Activated B cell treated with CpG ODN at 0.5 μM for 24 hours (primary cell): ENCODE data around the gene CFAP99. TPM values are rescaled to one million over a fixed set of nuclear protein-coding genes. Genes with fewer than 3 reads are reported as not detected.

ENCODE experiments used
- ATAC-seq: fragments of 200-7000 bp; cut with Tn5 transposase; one replicate; pipeline ENCODE4 v1.10.0; 2021; ENCODE audit warnings: low read depth, mild to moderate bottlenecking, moderate library complexity
- CTCF ChIA-PET: fragments of 350-600 bp; sonication (Branson Sonifier 250); formaldehyde crosslinking; loops from one replicate; lab custom pipeline; 2021; ENCODE audit warnings: antibody characterized with exemption; lab: Charles Lee
- POLR2A ChIA-PET: fragments of 350-600 bp; sonication (Branson Sonifier 250); formaldehyde crosslinking; loops from one replicate; lab custom pipeline; 2021; ENCODE audit warnings: antibody characterized with exemption; lab: Charles Lee
- DNase-seq: peaks from one replicate; pipeline ENCODE4 v3.0.0; 2022
- H3K27ac Mint-ChIP-seq: one replicate; pipeline ENCODE4 v1.8.0; 2020; ENCODE audit warnings: mixed read lengths
- H3K27me3 Mint-ChIP-seq: one replicate; pipeline ENCODE4 v1.8.0; 2021; ENCODE audit warnings: mixed read lengths
- H3K36me3 Mint-ChIP-seq: one replicate; pipeline ENCODE4 v1.8.0; 2021; ENCODE audit warnings: low read depth, mixed read lengths
- H3K4me1 Mint-ChIP-seq: one replicate; pipeline ENCODE4 v1.8.0; 2021; ENCODE audit warnings: mixed read lengths
- H3K4me3 Mint-ChIP-seq: one replicate; pipeline ENCODE4 v1.8.0; 2020; ENCODE audit warnings: mild to moderate bottlenecking, mixed read lengths
- H3K9me3 Mint-ChIP-seq: one replicate; pipeline ENCODE4 v1.8.0; 2020; ENCODE audit warnings: mixed read lengths
- CTCF ChIP-seq: fragments of 200-600 bp; IDR thresholded peaks from one replicate; pipeline ENCODE4 v1.8.0; 2022; ENCODE audit warnings: antibody characterized with exemption, mild to moderate bottlenecking
- intact Hi-C: fragments of 100-400 bp; cut with micrococcal nuclease; formaldehyde crosslinking; loops from one replicate; pipeline ENCODE4 v1.15.1; 2024
- total RNA-seq: library from RNA; stranded (reverse); gene quantifications from 2 replicates; pipeline ENCODE4 v1.2.3, GENCODE V29; 2022

The CFAP99 gene
- total RNA-seq, 1 donor from 2014 or later, result not detected

DNA sequence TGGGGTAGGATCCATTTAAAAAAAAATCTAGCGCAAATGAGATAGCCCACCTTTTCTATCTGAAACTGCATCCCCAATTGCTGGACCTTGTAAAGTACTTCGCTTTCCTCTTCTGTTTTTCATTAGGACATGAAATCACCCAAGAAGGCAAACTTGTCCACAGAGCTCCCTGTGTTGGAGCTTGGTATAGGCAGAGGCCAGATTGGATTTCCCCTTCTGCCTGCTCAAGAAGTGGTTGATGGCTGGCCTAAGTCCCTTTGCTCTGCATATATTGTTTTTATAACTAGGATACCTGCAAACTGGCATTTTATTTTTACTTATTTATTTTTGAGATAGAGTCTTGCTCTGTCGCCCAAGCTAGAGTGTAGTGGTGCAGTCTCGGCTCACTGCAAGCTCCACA is 78.6 kb downstream of the CFAP99 start:
- Mint-ChIP-seq H3K36me3 (peaks cover 71% of the 10 kb centered on the region), H3K27ac (peak overlapping the region; percentile 84), H3K4me1 (peaks cover 50% of the 10 kb centered on the region), H3K27me3 (no peaks in the 10 kb centered on the region), H3K9me3 (no peaks in the 10 kb centered on the region), H3K4me3 (peak overlapping the region; percentile 55)
- DNase-seq (no peak), ATAC-seq (no peak)
- intact Hi-C loops, result no loop called here
- no peak for TF ChIP-seq CTCF
- ChIA-PET POLR2A (interaction anchor here (1.0 to 1.9 kb wide), 4 partner anchors 10 to 29 kb away, joined by 3 to 15 read pairs (median 6); partner anchors contain the start of gene RNF4), CTCF (interaction anchor here (1.0 to 1.9 kb wide), 4 partner anchors 9 to 55 kb away, joined by 3 to 7 read pairs (median 3); partner anchors contain the start of gene RNF4)

- H3K4me3 Mint-ChIP-seq, result peak overlapping the region; percentile 55
- peak; percentile 91 for ATAC-seq
- POLR2A ChIA-PET, result interaction anchor here (0.6 to 1.9 kb wide), 4 partner anchors 13 to 235 kb away, joined by 3 to 15 read pairs (median 6); partner anchors contain the start of gene RNF4
Measured at GRCh38 chr4:2497931-2498330, 79.2 kb downstream of the CFAP99 start.

DNA sequence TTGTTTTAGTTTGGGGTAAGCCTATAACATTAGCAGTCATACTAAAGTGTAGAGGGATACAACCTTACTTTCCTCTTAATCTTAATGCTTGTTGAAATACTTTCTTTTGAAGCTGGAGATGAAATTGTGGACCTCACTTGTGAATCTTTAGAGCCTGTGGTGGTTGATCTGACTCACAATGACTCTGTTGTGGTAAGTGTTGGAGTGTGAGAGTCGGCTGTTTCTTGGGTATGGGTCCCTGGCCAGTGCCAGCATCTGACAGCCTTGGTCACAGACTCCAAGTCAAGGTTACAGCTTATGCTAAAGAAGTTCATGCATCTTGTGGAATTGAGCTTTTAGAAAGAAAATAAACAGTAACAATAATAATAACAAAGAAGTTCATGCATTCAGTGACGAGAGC is 81.8 kb downstream of the CFAP99 start:
- intact Hi-C loops, result no loop called here
- no peak overlapping the region for H3K4me3 Mint-ChIP-seq
- CTCF ChIA-PET, result no interaction called here
- peaks cover 71% of the 10 kb centered on the region for H3K36me3 Mint-ChIP-seq
- no peak for DNase-seq
- peaks cover 26% of the 10 kb centered on the region for H3K4me1 Mint-ChIP-seq
- no peak for TF ChIP-seq CTCF
- POLR2A ChIA-PET, result interaction anchor here (0.5 to 1.5 kb wide), 2 partner anchors 8 to 15 kb away, joined by 3 to 11 read pairs; no protein-coding TSS in a partner anchor
- H3K27me3 Mint-ChIP-seq, result no peaks in the 10 kb centered on the region
- H3K27ac Mint-ChIP-seq, result no peak overlapping the region
- no peak for ATAC-seq
- H3K9me3 Mint-ChIP-seq, result no peaks in the 10 kb centered on the region

More at GRCh38 chr4:2497931-2498330, 79.2 kb downstream of the CFAP99 start:
- peaks cover 66% of the 10 kb centered on the region for H3K36me3 Mint-ChIP-seq
- DNase-seq, result no peak
- H3K27me3 Mint-ChIP-seq, result no peaks in the 10 kb centered on the region
- intact Hi-C loops, result loop anchor here (1.0 kb wide), 2 partner anchors 13 to 29 kb away; partner anchors contain the start of gene RNF4
- peaks cover 44% of the 10 kb centered on the region for H3K4me1 Mint-ChIP-seq
- no peak for TF ChIP-seq CTCF
- CTCF ChIA-PET, result interaction anchor here (1.2 to 1.9 kb wide), 3 partner anchors 10 to 29 kb away, joined by 3 to 7 read pairs (median 3); partner anchors contain the start of gene RNF4
- H3K9me3 Mint-ChIP-seq, result no peaks in the 10 kb centered on the region
- H3K27ac Mint-ChIP-seq, result peak overlapping the region; percentile 84

GRCh38 chr4:2501034-2501594 is 82.4 kb downstream of the CFAP99 start:
- ChIA-PET POLR2A (interaction anchor here (1.5 kb wide), 1 partner anchor 16 kb away, joined by 3 read pairs; no protein-coding TSS in a partner anchor), CTCF (no interaction called here)
- H3K9me3 Mint-ChIP-seq, result no peaks in the 10 kb centered on the region
- H3K27ac Mint-ChIP-seq, result no peak overlapping the region
- ATAC-seq, result no peak
- no peak for DNase-seq
- TF ChIP-seq CTCF, result no peak
- H3K4me1 Mint-ChIP-seq, result peaks cover 21% of the 10 kb centered on the region
- H3K4me3 Mint-ChIP-seq, result no peak overlapping the region
- intact Hi-C loops, result no loop called here
- no peaks in the 10 kb centered on the region for H3K27me3 Mint-ChIP-seq
- H3K36me3 Mint-ChIP-seq, result peaks cover 71% of the 10 kb centered on the region

GRCh38 chr4:2503809-2504208 is 85.1 kb downstream of the CFAP99 start:
- peaks cover 74% of the 10 kb centered on the region for H3K36me3 Mint-ChIP-seq
- no peak overlapping the region for H3K27ac Mint-ChIP-seq
- POLR2A ChIA-PET, result interaction anchor here (0.7 kb wide), 1 partner anchor 88 kb away, joined by 4 read pairs; no protein-coding TSS in a partner anchor
- CTCF ChIA-PET, result no interaction called here
- no peak for ATAC-seq
- DNase-seq, result no peak
- no peaks in the 10 kb centered on the region for H3K4me1 Mint-ChIP-seq
- H3K4me3 Mint-ChIP-seq, result no peak overlapping the region
- TF ChIP-seq CTCF, result no peak
- H3K27me3 Mint-ChIP-seq, result no peaks in the 10 kb centered on the region
- intact Hi-C loops, result no loop called here
- H3K9me3 Mint-ChIP-seq, result no peaks in the 10 kb centered on the region
